Endothelial cell of umbilical vein (primary cell): ENCODE data around the gene STOM. TPM values are rescaled to one million over a fixed set of nuclear protein-coding genes. Genes with fewer than 3 reads are reported as not detected.

Source experiments
- BruUV-seq: library from RNA; stranded (reverse); fragments of 400-500 nt; replicated peaks from 2 replicates; lab custom pipeline; 2021; lab: Mats Ljungman, UMichigan
- CTCF ChIA-PET: fragments of 300-600, 350-600 bp; sonication (Branson Sonifier 250); formaldehyde crosslinking; loops from one replicate; lab custom pipeline; 2021; ENCODE audit warnings: antibody characterized with exemption, inconsistent platforms; lab: Charles Lee
- POLR2A ChIA-PET: fragments of 300-600, 350-600 bp; sonication (Branson Sonifier 250); formaldehyde crosslinking; loops from one replicate; lab custom pipeline; 2021; ENCODE audit warnings: antibody characterized with exemption, inconsistent platforms; lab: Charles Lee
- DNase-seq: peaks from one replicate; pipeline ENCODE4 v3.0.0-alpha.2; 2011; ENCODE audit warnings: low read depth, low spot score
- FAIRE-seq: peaks from 2 replicates; lab custom pipeline; 2011; peaks lifted over from hg19 to GRCh38; lab: Jason Lieb, UNC
- H2AFZ ChIP-seq: 2 replicates; pipeline ENCODE4 v1.6.0; 2012; ENCODE audit warnings: low read depth, low read length, control low read depth, inconsistent platforms
- H3K27ac ChIP-seq: 2 replicates; pipeline ENCODE4 v1.5.1; 2011; ENCODE audit warnings: low read depth, mild to moderate bottlenecking, control low read depth, low read length, moderate library complexity; ENCODE audit not compliant: insufficient read depth
- H3K27me3 ChIP-seq, 2 experiments: 2 replicates each; pipeline versions ENCODE4 v1.6.0 to v1.6.1; 2011; ENCODE audit warnings: low read length in 2 of 2, mixed read lengths in 1 of 2; ENCODE audit not compliant: control insufficient read depth in 2 of 2, insufficient read depth in 2 of 2
- H3K36me3 ChIP-seq, 2 experiments: 2 replicates in 1 of 2; 3 replicates in 1 of 2; pipeline ENCODE4 v1.5.1; 2011; ENCODE audit warnings: low read length in 2 of 2, mild to moderate bottlenecking in 1 of 2, moderate library complexity in 1 of 2; ENCODE audit not compliant: control insufficient read depth in 2 of 2, insufficient read depth in 2 of 2; ENCODE audit errors: extremely low read depth in 1 of 2
- H3K4me1 ChIP-seq: 3 replicates; pipeline ENCODE4 v1.5.1; 2011; ENCODE audit warnings: mild to moderate bottlenecking, low read length; ENCODE audit not compliant: control insufficient read depth, insufficient read depth; ENCODE audit errors: extremely low read depth
- H3K4me2 ChIP-seq: 2 replicates; pipeline ENCODE4 v1.6.1; 2011; ENCODE audit warnings: low read length, control low read depth, mixed read lengths; ENCODE audit not compliant: insufficient read depth
- H3K4me3 ChIP-seq, 3 experiments: fragments of 200-600 bp in 1 of 3; sonication (generic), shearing (Covaris generic) in 1 of 3; replicated peaks in 1 of 3; 2 replicates each; pipeline ENCODE4 v1.5.1; 2011 to 2016; ENCODE audit warnings: control low read depth in 3 of 3, low read length in 3 of 3, mild to moderate bottlenecking in 2 of 3, inconsistent platforms in 1 of 3, low read depth in 1 of 3, moderate library complexity in 1 of 3; ENCODE audit not compliant: insufficient read depth in 1 of 3
- H3K79me2 ChIP-seq: 2 replicates; pipeline ENCODE4 v1.6.0; 2012; ENCODE audit warnings: low read length, inconsistent platforms; ENCODE audit not compliant: control insufficient read depth, insufficient read depth
- H3K9ac ChIP-seq: replicated peaks from 2 replicates; pipeline ENCODE3; 2011; ENCODE audit warnings: low read length, control low read depth; ENCODE audit not compliant: insufficient read depth; ENCODE audit errors: extremely low read depth
- H3K9me1 ChIP-seq: replicated peaks from 3 replicates; pipeline ENCODE4 v1.6.0; 2011; ENCODE audit warnings: mild to moderate bottlenecking, low read length; ENCODE audit not compliant: control insufficient read depth, insufficient read depth; ENCODE audit errors: extremely low read depth
- H3K9me3 ChIP-seq: replicated peaks from 2 replicates; pipeline ENCODE4 v1.5.1; 2012; ENCODE audit warnings: low read length, inconsistent platforms; ENCODE audit not compliant: control insufficient read depth, insufficient read depth
- H4K20me1 ChIP-seq: replicated peaks from 2 replicates; pipeline ENCODE3; 2011; ENCODE audit warnings: mild to moderate bottlenecking, low read length; ENCODE audit not compliant: control insufficient read depth, insufficient read depth; ENCODE audit errors: extremely low read depth
- EZH2 ChIP-seq: IDR thresholded peaks from 2 replicates; pipeline ENCODE4 v1.6.1; 2012; ENCODE audit warnings: borderline replicate concordance, low read depth, mild to moderate bottlenecking, moderate library complexity, low read length, inconsistent platforms; ENCODE audit not compliant: severe bottlenecking
- FOS ChIP-seq: IDR thresholded peaks from 2 replicates; pipeline ENCODE4 v1.6.1; 2011; ENCODE audit warnings: mild to moderate bottlenecking, low read length, moderate library complexity, borderline replicate concordance; ENCODE audit not compliant: insufficient read depth
- GATA2 ChIP-seq: IDR thresholded peaks from 2 replicates; pipeline ENCODE4 v1.7.0; 2011; ENCODE audit warnings: low read depth, mild to moderate bottlenecking, moderate library complexity, mixed read lengths, low read length; ENCODE audit not compliant: insufficient read length, insufficient read depth
- JUN ChIP-seq: IDR thresholded peaks from 2 replicates; pipeline ENCODE4 v1.6.1; 2011; ENCODE audit warnings: borderline replicate concordance, low read depth; ENCODE audit not compliant: insufficient read length, insufficient read depth
- MYC ChIP-seq: IDR thresholded peaks from one replicate; pipeline ENCODE4 v1.6.1; 2011; ENCODE audit warnings: mild to moderate bottlenecking, low read depth, low read length
- POLR2A ChIP-seq: IDR thresholded peaks from 2 replicates; pipeline ENCODE4 v1.6.1; 2012; ENCODE audit warnings: low read depth, mild to moderate bottlenecking, control low read depth, low read length
- POLR2AphosphoS5 ChIP-seq: IDR thresholded peaks from 2 replicates; pipeline ENCODE4 v1.6.1; 2012; ENCODE audit warnings: low read depth, mild to moderate bottlenecking, control low read depth, low read length, moderate library complexity; ENCODE audit not compliant: insufficient read depth
- dilution Hi-C: fragments of 300-500 bp; cut with MboI; formaldehyde crosslinking; loops from one replicate; pipeline ENCODE4 v1.15.0; 2019; ENCODE audit warnings: low sequenced_read_pairs; ENCODE audit not compliant: extremely low pct_ligation_motif_present
- intact Hi-C: fragments of 100-400 bp; cut with micrococcal nuclease; formaldehyde crosslinking; loops from one replicate; pipeline ENCODE4 v1.10.0; 2022
- polyA plus RNA-seq, 4 experiments: library from polyadenylated mRNA; depleted of rRNA in 3 of 4; stranded (reverse) in 3 of 4; unstranded in 1 of 4; fragments of >200 nt; gene quantifications; 2 replicates each; pipeline versions ENCODE4 v1.2.1 to v1.2.3, GENCODE V29; 2011 to 2012; ENCODE audit warnings: missing spikeins in 1 of 4
- total RNA-seq: library from RNA; stranded (reverse); gene quantifications from 2 replicates; pipeline ENCODE4 v1.2.3, GENCODE V29; 2021
- TF ChIP-seq, protein P1 (sequence below), 2 donors: IDR thresholded peaks; 1 replicate in 1 of 2; 2 replicates in 1 of 2; pipeline ENCODE4 v1.5.1; 2011; ENCODE audit warnings: low read length in 2 of 2, mild to moderate bottlenecking in 2 of 2, moderate library complexity in 2 of 2, control low read depth in 1 of 2, inconsistent platforms in 1 of 2, low read depth in 1 of 2; ENCODE audit not compliant: insufficient read depth in 1 of 2; ENCODE audit errors: extremely low read depth in 1 of 2
- TF ChIP-seq, protein P2 (sequence below): IDR thresholded peaks from 2 replicates; pipeline ENCODE4 v1.6.1; 2011; ENCODE audit not compliant: insufficient read depth, insufficient read length

The STOM gene
- total and polyA plus RNA-seq, 2 donors (not counting 3 experiments of a cell fraction or from before 2014, with no cell fraction given), result 153 to 170 TPM

DNA sequence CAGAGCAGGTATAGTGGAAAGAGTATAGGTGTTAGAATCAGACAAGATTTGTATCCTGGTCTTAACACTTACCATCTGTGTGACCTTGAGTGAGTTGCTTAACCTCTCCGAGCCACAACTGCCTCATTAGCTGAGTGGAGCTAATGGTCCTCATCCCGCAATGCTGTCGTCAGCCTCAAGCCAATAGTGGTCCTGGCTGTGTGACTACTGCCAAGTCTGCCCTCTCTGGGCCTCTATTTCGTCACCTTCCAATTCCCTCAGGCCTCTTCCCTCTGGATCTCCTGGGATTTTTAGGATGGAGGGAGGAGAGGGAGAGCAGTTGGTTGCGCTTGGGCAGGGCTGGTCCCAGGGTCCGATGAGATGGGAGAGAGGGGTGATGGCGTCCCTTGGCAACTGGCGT, 41.6 kb downstream of the STOM start:
- Histone ChIP-seq H2AFZ (no peak overlapping the region), H3K4me1 (peaks cover 19% of the 10 kb centered on the region), H3K9ac (no peak overlapping the region), H3K4me2 (no peak overlapping the region), H4K20me1 (no peaks in the 10 kb centered on the region), H3K4me3 (no peak overlapping the region), H3K27me3 (no peaks in the 10 kb centered on the region), H3K9me3 (no peaks in the 10 kb centered on the region), H3K36me3 (peaks cover 3 to 33% of the 10 kb centered on the region in 2 experiments), H3K27ac (no peak overlapping the region), H3K79me2 (no peaks in the 10 kb centered on the region), H3K9me1 (no peaks in the 10 kb centered on the region)
- TF ChIP-seq POLR2AphosphoS5 (no peak), FOS (no peak), GATA2 (no peak), EZH2 (no peak), JUN (no peak), POLR2A (no peak), MYC (no peak)
- TF ChIP-seq, protein P1, sequence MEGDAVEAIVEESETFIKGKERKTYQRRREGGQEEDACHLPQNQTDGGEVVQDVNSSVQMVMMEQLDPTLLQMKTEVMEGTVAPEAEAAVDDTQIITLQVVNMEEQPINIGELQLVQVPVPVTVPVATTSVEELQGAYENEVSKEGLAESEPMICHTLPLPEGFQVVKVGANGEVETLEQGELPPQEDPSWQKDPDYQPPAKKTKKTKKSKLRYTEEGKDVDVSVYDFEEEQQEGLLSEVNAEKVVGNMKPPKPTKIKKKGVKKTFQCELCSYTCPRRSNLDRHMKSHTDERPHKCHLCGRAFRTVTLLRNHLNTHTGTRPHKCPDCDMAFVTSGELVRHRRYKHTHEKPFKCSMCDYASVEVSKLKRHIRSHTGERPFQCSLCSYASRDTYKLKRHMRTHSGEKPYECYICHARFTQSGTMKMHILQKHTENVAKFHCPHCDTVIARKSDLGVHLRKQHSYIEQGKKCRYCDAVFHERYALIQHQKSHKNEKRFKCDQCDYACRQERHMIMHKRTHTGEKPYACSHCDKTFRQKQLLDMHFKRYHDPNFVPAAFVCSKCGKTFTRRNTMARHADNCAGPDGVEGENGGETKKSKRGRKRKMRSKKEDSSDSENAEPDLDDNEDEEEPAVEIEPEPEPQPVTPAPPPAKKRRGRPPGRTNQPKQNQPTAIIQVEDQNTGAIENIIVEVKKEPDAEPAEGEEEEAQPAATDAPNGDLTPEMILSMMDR (IDR thresholded peaks at IDR 0.05; ENCODE audit: extremely low read depth in 1 of 2, insufficient read depth in 1 of 2, low read depth in 1 of 2, low read length in 2 of 2), result no peak
- TF ChIP-seq, protein P2, sequence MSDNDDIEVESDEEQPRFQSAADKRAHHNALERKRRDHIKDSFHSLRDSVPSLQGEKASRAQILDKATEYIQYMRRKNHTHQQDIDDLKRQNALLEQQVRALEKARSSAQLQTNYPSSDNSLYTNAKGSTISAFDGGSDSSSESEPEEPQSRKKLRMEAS, result no peak
- FAIRE-seq, result no peak
- no TSS peak for BruUV-seq
- intact Hi-C loops, result no loop called here
- CTCF ChIA-PET, result interaction anchor here (1.1 to 1.4 kb wide), 3 partner anchors 16 to 58 kb away, joined by 3 to 4 read pairs (median 3); no protein-coding TSS in a partner anchor
- POLR2A ChIA-PET, result no interaction called here
- dilution Hi-C loops, result no loop called here
- no peak for DNase-seq
